ENCODE measurements around the gene GABRG3. TPM values are rescaled to one million over a fixed set of nuclear protein-coding genes. Genes with fewer than 3 reads are reported as not detected.

The GABRG3 gene
- total RNA-seq, 1 donor from 2014 or later, result 3.0 TPM

- H3K27me3 Mint-ChIP-seq (ENCODE audit: low read depth), result no peaks in the 10 kb centered on the region
- H3K9me3 Mint-ChIP-seq, result peaks cover 23% of the 10 kb centered on the region
- H3K36me3 Mint-ChIP-seq, result peaks cover 2% of the 10 kb centered on the region
- H3K4me1 Mint-ChIP-seq, result peaks cover 10% of the 10 kb centered on the region
- H3K4me3 Mint-ChIP-seq, result no peak overlapping the region
- H3K27ac Mint-ChIP-seq, result no peak overlapping the region
- no peak for TF ChIP-seq CTCF (IDR thresholded peaks at IDR 0.05; ENCODE audit: unreplicated experiment)
- DNase-seq (ENCODE audit: low spot score in 2 of 2, unreplicated experiment in 2 of 2), result no peak
Measured at GRCh38 chr15:27114473-27114872, 143.5 kb downstream of the GABRG3 start.

GRCh38 chr15:27119695-27120266 is 148.8 kb downstream of the GABRG3 start:
- peaks cover 2% of the 10 kb centered on the region for H3K36me3 Mint-ChIP-seq
- no peak overlapping the region for H3K4me3 Mint-ChIP-seq
- no peak for TF ChIP-seq CTCF (IDR thresholded peaks at IDR 0.05; ENCODE audit: unreplicated experiment)
- peaks cover 23% of the 10 kb centered on the region for H3K9me3 Mint-ChIP-seq
- no peak overlapping the region for H3K27ac Mint-ChIP-seq
- peaks cover 25% of the 10 kb centered on the region for H3K4me1 Mint-ChIP-seq
- no peaks in the 10 kb centered on the region for H3K27me3 Mint-ChIP-seq (ENCODE audit: low read depth)
- DNase-seq (ENCODE audit: low spot score in 2 of 2, unreplicated experiment in 2 of 2), result no peak

GRCh38 chr15:27121672-27122071 is 150.7 kb downstream of the GABRG3 start:
- H3K9me3 Mint-ChIP-seq, result peaks cover 19% of the 10 kb centered on the region

GRCh38 chr15:27123291-27123690 is 152.3 kb downstream of the GABRG3 start:
- H3K27me3 Mint-ChIP-seq (ENCODE audit: low read depth), result no peaks in the 10 kb centered on the region
- no peak for TF ChIP-seq CTCF (IDR thresholded peaks at IDR 0.05; ENCODE audit: unreplicated experiment)
- H3K9me3 Mint-ChIP-seq, result peaks cover 9% of the 10 kb centered on the region
- H3K4me3 Mint-ChIP-seq, result no peak overlapping the region
- H3K4me1 Mint-ChIP-seq, result peaks cover 32% of the 10 kb centered on the region
- no peaks in the 10 kb centered on the region for H3K36me3 Mint-ChIP-seq
- no peak for DNase-seq (ENCODE audit: low spot score in 2 of 2, unreplicated experiment in 2 of 2)
- H3K27ac Mint-ChIP-seq, result no peak overlapping the region

More at GRCh38 chr15:27121672-27122071, 150.7 kb downstream of the GABRG3 start:
- Mint-ChIP-seq H3K27ac (no peak overlapping the region), H3K4me3 (no peak overlapping the region), H3K4me1 (peaks cover 32% of the 10 kb centered on the region), H3K27me3 (ENCODE audit: low read depth) (no peaks in the 10 kb centered on the region), H3K36me3 (peaks cover 2% of the 10 kb centered on the region)
- no peak for TF ChIP-seq CTCF (IDR thresholded peaks at IDR 0.05; ENCODE audit: unreplicated experiment)
- no peak for DNase-seq (ENCODE audit: low spot score in 2 of 2, unreplicated experiment in 2 of 2)

GRCh38 chr15:27123808-27124207 is 152.8 kb downstream of the GABRG3 start:
- Mint-ChIP-seq H3K9me3 (peaks cover 6% of the 10 kb centered on the region), H3K27ac (no peak overlapping the region), H3K36me3 (no peaks in the 10 kb centered on the region), H3K27me3 (ENCODE audit: low read depth) (no peaks in the 10 kb centered on the region), H3K4me3 (no peak overlapping the region), H3K4me1 (peaks cover 32% of the 10 kb centered on the region)
- DNase-seq (ENCODE audit: low spot score in 2 of 2, unreplicated experiment in 2 of 2), result no peak
- TF ChIP-seq CTCF (IDR thresholded peaks at IDR 0.05; ENCODE audit: unreplicated experiment), result no peak

Measured in mesothelial cell of epicardium (in vitro differentiated cells).